ENCODE measurements around the gene MCM10.

Gene MCM10

GRCh38 chr10:13160934-13161856 is at the start of gene MCM10:
TSS of gene MCM10 (plus strand) at chr10:13161558. CDS start at chr10:13164203, 2,645 bp downstream.
- in situ Hi-C loops (cut with HindIII; ENCODE audit: low pct_unique_long_range_greater_than_20kb, low sequenced_read_pairs) = no loop called here
- no peak for TF ChIP-seq JUND (IDR thresholded peaks at IDR 0.05; ENCODE audit: low read depth)
- DNase-seq (ENCODE audit: low read depth in 1 of 2, low spot score in 1 of 2) = peak; percentile 100

- no peak for DNase-seq (ENCODE audit: low read depth in 1 of 2, low spot score in 1 of 2)
- in situ Hi-C loops (cut with HindIII; ENCODE audit: low pct_unique_long_range_greater_than_20kb, low sequenced_read_pairs) = no loop called here
- no peak for TF ChIP-seq JUND (IDR thresholded peaks at IDR 0.05; ENCODE audit: low read depth)
Observed at GRCh38 chr10:13113544-13113943, 47.8 kb upstream of the MCM10 start.

- no peak for DNase-seq (ENCODE audit: low read depth in 1 of 2, low spot score in 1 of 2)
- TF ChIP-seq JUND (IDR thresholded peaks at IDR 0.05; ENCODE audit: low read depth) = no peak
- in situ Hi-C loops (cut with HindIII; ENCODE audit: low pct_unique_long_range_greater_than_20kb, low sequenced_read_pairs) = no loop called here
Observed at GRCh38 chr10:13115832-13116803, 45.2 kb upstream of the MCM10 start.

GRCh38 chr10:13117841-13118783 is 43.2 kb upstream of the MCM10 start:
- TF ChIP-seq JUND (IDR thresholded peaks at IDR 0.05; ENCODE audit: low read depth) = no peak
- in situ Hi-C loops (cut with HindIII; ENCODE audit: low pct_unique_long_range_greater_than_20kb, low sequenced_read_pairs) = no loop called here
- no peak for DNase-seq (ENCODE audit: low read depth in 1 of 2, low spot score in 1 of 2)

- TF ChIP-seq JUND (IDR thresholded peaks at IDR 0.05; ENCODE audit: low read depth) = no peak
- no peak for DNase-seq (ENCODE audit: low read depth in 1 of 2, low spot score in 1 of 2)
- in situ Hi-C loops (cut with HindIII; ENCODE audit: low pct_unique_long_range_greater_than_20kb, low sequenced_read_pairs) = no loop called here
Observed at GRCh38 chr10:13118784-13119410, 42.5 kb upstream of the MCM10 start.

GRCh38 chr10:13120786-13121499 is 40.4 kb upstream of the MCM10 start:
- no peak for TF ChIP-seq JUND (IDR thresholded peaks at IDR 0.05; ENCODE audit: low read depth)
- no peak for DNase-seq (ENCODE audit: low read depth in 1 of 2, low spot score in 1 of 2)
- in situ Hi-C loops (cut with HindIII; ENCODE audit: low pct_unique_long_range_greater_than_20kb, low sequenced_read_pairs) = no loop called here

GRCh38 chr10:13121500-13121854 is 39.9 kb upstream of the MCM10 start:
- in situ Hi-C loops (cut with HindIII; ENCODE audit: low pct_unique_long_range_greater_than_20kb, low sequenced_read_pairs) = no loop called here
- no peak for DNase-seq (ENCODE audit: low read depth in 1 of 2, low spot score in 1 of 2)
- TF ChIP-seq JUND (IDR thresholded peaks at IDR 0.05; ENCODE audit: low read depth) = no peak

GRCh38 chr10:13136651-13137050 is 24.7 kb upstream of the MCM10 start:
- no peak for DNase-seq (ENCODE audit: low read depth in 1 of 2, low spot score in 1 of 2)
- no peak for TF ChIP-seq JUND (IDR thresholded peaks at IDR 0.05; ENCODE audit: low read depth)
- in situ Hi-C loops (cut with HindIII; ENCODE audit: low pct_unique_long_range_greater_than_20kb, low sequenced_read_pairs) = no loop called here

GRCh38 chr10:13139150-13139549 is 22.2 kb upstream of the MCM10 start:
- no peak for TF ChIP-seq JUND (IDR thresholded peaks at IDR 0.05; ENCODE audit: low read depth)
- no peak for DNase-seq (ENCODE audit: low read depth in 1 of 2, low spot score in 1 of 2)
- in situ Hi-C loops (cut with HindIII; ENCODE audit: low pct_unique_long_range_greater_than_20kb, low sequenced_read_pairs) = no loop called here

- no peak for DNase-seq (ENCODE audit: low read depth in 1 of 2, low spot score in 1 of 2)
- TF ChIP-seq JUND (IDR thresholded peaks at IDR 0.05; ENCODE audit: low read depth) = no peak
Observed at GRCh38 chr10:13139676-13140075, 21.7 kb upstream of the MCM10 start.

GRCh38 chr10:13140627-13141190 is 20.6 kb upstream of the MCM10 start:
- no peak for DNase-seq (ENCODE audit: low read depth in 1 of 2, low spot score in 1 of 2)
- TF ChIP-seq JUND (IDR thresholded peaks at IDR 0.05; ENCODE audit: low read depth) = no peak
- in situ Hi-C loops (cut with HindIII; ENCODE audit: low pct_unique_long_range_greater_than_20kb, low sequenced_read_pairs) = no loop called here

More at GRCh38 chr10:13139676-13140075, 21.7 kb upstream of the MCM10 start:
- in situ Hi-C loops (cut with HindIII; ENCODE audit: low pct_unique_long_range_greater_than_20kb, low sequenced_read_pairs) = no loop called here
